Colonic mucosa (tissue), 4 donors: ENCODE data around the gene FIGNL2. TPM values are rescaled to one million over a fixed set of nuclear protein-coding genes. Genes with fewer than 3 reads are reported as not detected.

Source experiments
- DNase-seq: peaks from one replicate; pipeline ENCODE4 v3.0.0-alpha.2; 2020
- H3K27ac ChIP-seq: fragments of 200-600 bp; one replicate; pipeline ENCODE4 v1.8.0; 2021
- H3K27me3 ChIP-seq: fragments of 200-600 bp; one replicate; pipeline ENCODE4 v1.8.0; 2021
- H3K36me3 ChIP-seq: fragments of 200-600 bp; one replicate; pipeline ENCODE4 v1.8.0; 2021
- H3K4me1 ChIP-seq: fragments of 200-600 bp; one replicate; pipeline ENCODE4 v1.8.0; 2021; ENCODE audit warnings: mild to moderate bottlenecking
- H3K4me3 ChIP-seq: fragments of 200-600 bp; one replicate; pipeline ENCODE4 v1.8.0; 2021
- H3K9ac ChIP-seq, 2 donors: one replicate each; pipeline ENCODE4 v1.7.0; 2013; ENCODE audit warnings: control low read depth in 2 of 2, low read depth in 2 of 2, low read length in 2 of 2
- H3K9me3 ChIP-seq: fragments of 200-600 bp; one replicate; pipeline ENCODE4 v1.8.0; 2021
- CTCF ChIP-seq: fragments of 200-600 bp; IDR thresholded peaks from one replicate; pipeline ENCODE4 v1.8.0; 2022; ENCODE audit warnings: antibody characterized with exemption, mild to moderate bottlenecking
- intact Hi-C: fragments of 100-400 bp; cut with DNase I; formaldehyde crosslinking; loops from one replicate; pipeline ENCODE4 v1.14.1; 2022
- total RNA-seq, 2 donors: library from RNA; stranded (reverse); fragmentation: NEBNext Ultra II Directional in 1 of 2; extraction: Animal tissue kit (Norgen Biotek cat#: 25700) in 1 of 2; gene quantifications; one replicate each; pipeline ENCODE4 v1.2.1, GENCODE V29; 2021
- donor health status: healthy.
- donor health status: DM: no; HTN: no; CAD: no.
- donor health status: DM: no; HTN: no; CAD: no.

FIGNL2 gene
- total RNA-seq, 2 donors from 2014 or later, result 0.30 to 0.35 TPM

GRCh38 chr12:51777457-51777856 lies 71.1 kb downstream of the FIGNL2 start:
- intact Hi-C loops, result no loop called here
- no peaks in the 10 kb centered on the region for H3K9me3 ChIP-seq
- no peaks in the 10 kb centered on the region for H3K4me1 ChIP-seq
- no peak for TF ChIP-seq CTCF
- H3K9ac ChIP-seq, result no peak overlapping the region
- H3K27ac ChIP-seq, result no peak overlapping the region
- no peaks in the 10 kb centered on the region for H3K36me3 ChIP-seq
- H3K27me3 ChIP-seq, result no peaks in the 10 kb centered on the region
- H3K4me3 ChIP-seq, result no peak overlapping the region
- DNase-seq, result no peak

- no peak for TF ChIP-seq CTCF
- no peak overlapping the region for H3K27ac ChIP-seq
- intact Hi-C loops, result no loop called here
- H3K27me3 ChIP-seq, result no peaks in the 10 kb centered on the region
- no peaks in the 10 kb centered on the region for H3K9me3 ChIP-seq
- H3K36me3 ChIP-seq, result no peaks in the 10 kb centered on the region
- no peaks in the 10 kb centered on the region for H3K4me1 ChIP-seq
- no peak for DNase-seq
- no peak overlapping the region for H3K4me3 ChIP-seq
- no peak overlapping the region for H3K9ac ChIP-seq
These were observed 73.6 kb downstream of the FIGNL2 start for GRCh38 chr12:51774933-51775332.

GRCh38 chr12:51773145-51773869 lies 75.2 kb downstream of the FIGNL2 start:
- no peak overlapping the region for H3K4me3 ChIP-seq
- H3K27me3 ChIP-seq, result no peaks in the 10 kb centered on the region
- DNase-seq, result no peak
- no peak overlapping the region for H3K27ac ChIP-seq
- no peak overlapping the region for H3K9ac ChIP-seq
- no peak for TF ChIP-seq CTCF
- no peaks in the 10 kb centered on the region for H3K9me3 ChIP-seq
- intact Hi-C loops, result no loop called here
- H3K4me1 ChIP-seq, result no peaks in the 10 kb centered on the region
- no peaks in the 10 kb centered on the region for H3K36me3 ChIP-seq

DNA sequence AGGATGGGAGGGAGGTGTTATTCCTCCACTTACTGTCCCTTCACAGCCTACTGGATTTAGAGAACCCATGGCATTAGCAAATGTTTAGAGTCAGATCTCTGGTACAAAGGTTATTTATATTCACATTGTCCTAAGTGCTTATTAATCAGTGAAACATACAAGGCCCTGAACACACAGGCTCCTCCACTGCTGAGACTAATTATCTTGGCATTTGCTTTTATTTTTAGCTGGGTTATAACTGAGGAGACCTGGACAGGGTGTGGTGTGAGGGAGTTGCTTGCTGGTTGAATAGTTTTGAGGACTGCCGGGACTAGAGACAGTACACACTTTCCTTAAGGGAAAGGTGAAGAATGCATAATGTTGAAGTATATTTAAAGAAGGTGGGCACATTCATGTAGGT lies 77.5 kb downstream of the FIGNL2 start:
- H3K4me1 ChIP-seq, result no peaks in the 10 kb centered on the region
- no peaks in the 10 kb centered on the region for H3K9me3 ChIP-seq
- no peak overlapping the region for H3K9ac ChIP-seq
- H3K27ac ChIP-seq, result no peak overlapping the region
- intact Hi-C loops, result no loop called here
- H3K36me3 ChIP-seq, result no peaks in the 10 kb centered on the region
- TF ChIP-seq CTCF, result no peak
- DNase-seq, result no peak
- no peaks in the 10 kb centered on the region for H3K27me3 ChIP-seq
- H3K4me3 ChIP-seq, result no peak overlapping the region

Other genes starting within 250 kb of the FIGNL2 start
- not detected for gene ANKRD33, start 39.4 kb upstream of the FIGNL2 start, total RNA-seq
- 100 to 1,000 TPM; 121 to 162 TPM for gene ACVRL1, start 58.8 kb upstream of the FIGNL2 start, total RNA-seq
- 10 to 100 TPM; 56.0 to 63.0 TPM for gene ACVR1B, start 103.0 kb upstream of the FIGNL2 start, total RNA-seq
- 10 to 100 TPM in 1 of 2 donors, 1 to 10 TPM in 1; 5.0 to 15.2 TPM for gene TAMALIN, start 158.2 kb upstream of the FIGNL2 start, total RNA-seq
- 10 to 100 TPM; 51.1 to 52.0 TPM for gene NR4A1, start 202.7 kb upstream of the FIGNL2 start, total RNA-seq
- 10 to 100 TPM; 37.7 to 44.0 TPM for gene ATG101, start 221.3 kb upstream of the FIGNL2 start, total RNA-seq
- gene SMIM41, start 231.0 kb upstream of the FIGNL2 start, total RNA-seq, result under 1 TPM; 0.30 to 0.58 TPM